Neural progenitor cell (in vitro differentiated cells): Measurements from ENCODE around the gene EXPH5.

ENCODE experiments used
- CTCF ChIP-seq: fragments of 200-600 bp; sonication (generic); IDR thresholded peaks from 2 replicates; pipeline ENCODE4 v1.5.1; 2017; ENCODE audit warnings: antibody characterized with exemption, mild to moderate bottlenecking
- EZH2 ChIP-seq: fragments of 200-600 bp; sonication (generic); IDR thresholded peaks from 2 replicates; pipeline ENCODE4 v1.6.1; 2017; ENCODE audit warnings: antibody characterized with exemption, mild to moderate bottlenecking, moderate library complexity

- TF ChIP-seq CTCF (no peak), EZH2 (no peak)
These were observed 106.7 kb downstream of the EXPH5 start for GRCh38 chr11:108486828-108487227.
